GM21723 (cell line): ENCODE measurements around the gene YARS1.

Experiments
- ATAC-seq: cut with Tn5 transposase; IDR thresholded peaks from one replicate; pipeline ENCODE4 v1.9.1; 2021; ENCODE audit warnings: mild to moderate bottlenecking, moderate library complexity; ENCODE audit not compliant: unreplicated experiment

YARS1 gene

GRCh38 chr1:32782086-32782485, 35.1 kb downstream of the YARS1 start:
- no peak for ATAC-seq

- no peak for ATAC-seq
Measured at GRCh38 chr1:32780628-32781234, 36.4 kb downstream of the YARS1 start.

GRCh38 chr1:32780005-32780404, 37.2 kb downstream of the YARS1 start:
- no peak for ATAC-seq

GRCh38 chr1:32779242-32779641, 37.9 kb downstream of the YARS1 start:
- no peak for ATAC-seq

GRCh38 chr1:32775640-32776337, 41.4 kb downstream of the YARS1 start:
- ATAC-seq: no peak

- no peak for ATAC-seq
Measured at GRCh38 chr1:32774950-32775634, 42.1 kb downstream of the YARS1 start.

GRCh38 chr1:32774464-32774808, 42.7 kb downstream of the YARS1 start:
- ATAC-seq: no peak

GRCh38 chr1:32773764-32774463, 43.2 kb downstream of the YARS1 start:
- no peak for ATAC-seq

- ATAC-seq: no peak
Measured at GRCh38 chr1:32773018-32773763, 44.0 kb downstream of the YARS1 start.

- ATAC-seq: no peak
Measured at GRCh38 chr1:32772281-32773017, 44.7 kb downstream of the YARS1 start.

- ATAC-seq: no peak
Measured at GRCh38 chr1:32771561-32772280, 45.4 kb downstream of the YARS1 start.

- ATAC-seq: no peak
Measured at GRCh38 chr1:32770741-32771548, 46.2 kb downstream of the YARS1 start.

GRCh38 chr1:32770221-32770731, 46.9 kb downstream of the YARS1 start:
- no peak for ATAC-seq

GRCh38 chr1:32769524-32770220, 47.5 kb downstream of the YARS1 start:
- no peak for ATAC-seq

GRCh38 chr1:32768110-32768850, 48.9 kb downstream of the YARS1 start:
- no peak for ATAC-seq

- no peak for ATAC-seq
Measured at GRCh38 chr1:32767641-32768040, 49.5 kb downstream of the YARS1 start.

GRCh38 chr1:32767156-32767555, 50.0 kb downstream of the YARS1 start:
- no peak for ATAC-seq
